ENCODE data around the gene AGO3. TPM values are rescaled to one million over a fixed set of nuclear protein-coding genes. Genes with fewer than 3 reads are reported as not detected.
A peak's percentile ranks its signal among the peaks of the same experiment; 100 is the strongest.

AGO3 gene
- total RNA-seq, 2 experiments from 2014 or later = 23.3 to 33.8 TPM

GRCh38 chr1:36097693-36098585, 167.0 kb downstream of the AGO3 start:
- H3K4me1 Mint-ChIP-seq = no peaks in the 10 kb centered on the region
- H3K4me3 Mint-ChIP-seq = no peak overlapping the region
- POLR2A ChIA-PET = no interaction called here
- no peaks in the 10 kb centered on the region for H3K27me3 Mint-ChIP-seq
- ATAC-seq (no peak), DNase-seq (no peak)
- no peak overlapping the region for H3K27ac Mint-ChIP-seq
- intact Hi-C loops (cut with DNase I, micrococcal nuclease) = no loop called here
- H3K9me3 Mint-ChIP-seq (ENCODE audit: low read depth) = no peaks in the 10 kb centered on the region
- CTCF ChIA-PET = interaction anchor here (0.7 to 2.0 kb wide), 6 partner anchors 39 to 280 kb away, joined by 3 to 7 read pairs (median 3); partner anchors contain the start of gene TRAPPC3
- H3K36me3 Mint-ChIP-seq (ENCODE audit: low read depth) = peaks cover 6% of the 10 kb centered on the region

DNA sequence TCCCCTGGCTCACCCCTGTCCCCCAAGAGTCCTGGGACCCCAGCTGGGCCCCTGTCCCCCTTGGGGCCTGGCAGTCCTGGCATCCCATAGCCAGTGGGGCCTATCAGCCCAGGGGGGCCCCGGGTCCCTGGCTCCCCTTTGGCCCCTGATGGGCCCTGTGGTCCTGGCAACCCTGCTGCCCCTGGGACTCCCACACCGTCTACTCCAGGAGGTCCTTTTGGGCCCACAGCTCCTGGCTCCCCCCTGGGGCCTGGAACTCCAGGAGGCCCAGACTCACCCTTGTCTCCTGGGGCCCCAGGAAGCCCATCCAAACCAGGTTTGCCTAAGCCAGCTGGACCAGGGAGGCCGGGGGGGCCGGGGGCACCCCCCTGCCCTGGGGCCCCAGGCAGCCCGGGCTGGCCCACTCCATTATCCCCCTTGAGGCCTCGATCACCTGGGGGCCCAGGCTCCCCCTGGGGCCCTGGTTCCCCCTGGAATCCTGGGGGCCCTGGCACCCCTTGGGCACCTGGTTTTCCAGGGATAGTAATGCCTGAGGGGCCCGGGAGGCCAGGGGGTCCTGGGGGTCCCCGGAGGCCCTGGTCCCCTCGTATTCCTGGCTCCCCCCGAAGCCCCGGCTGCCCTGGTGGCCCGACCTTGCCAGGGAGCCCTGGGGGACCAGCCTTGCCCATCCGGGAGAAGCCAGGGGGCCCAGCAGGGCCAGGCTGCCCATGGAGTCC, 167.9 kb downstream of the AGO3 start:
- Mint-ChIP-seq H3K36me3 (ENCODE audit: low read depth) (peaks cover 2% of the 10 kb centered on the region), H3K27me3 (no peaks in the 10 kb centered on the region), H3K4me3 (no peak overlapping the region), H3K27ac (no peak overlapping the region), H3K4me1 (no peaks in the 10 kb centered on the region), H3K9me3 (ENCODE audit: low read depth) (no peaks in the 10 kb centered on the region)
- intact Hi-C loops (cut with DNase I, micrococcal nuclease) = loop anchor here (1.0 kb wide), 6 partner anchors 35 to 322 kb away; partner anchors contain the start of gene TRAPPC3 (in 1 of the 2)
- no peak for DNase-seq
- ChIA-PET POLR2A (no interaction called here), CTCF (interaction anchor here (1.1 to 1.2 kb wide), 2 partner anchors 50 to 252 kb away, joined by 3 read pairs; partner anchors contain the start of gene TRAPPC3)
- ATAC-seq = no peak

- H3K36me3 Mint-ChIP-seq (ENCODE audit: low read depth) = peaks cover 2% of the 10 kb centered on the region
- no peaks in the 10 kb centered on the region for H3K9me3 Mint-ChIP-seq (ENCODE audit: low read depth)
- DNase-seq (peak; percentile 87), ATAC-seq (peak; percentile 95)
- H3K4me3 Mint-ChIP-seq = no peak overlapping the region
- ChIA-PET POLR2A (no interaction called here), CTCF (interaction anchor here (0.6 to 3.3 kb wide), 11 partner anchors 10 to 322 kb away, joined by 3 to 15 read pairs (median 3); partner anchors contain the start of genes MAP7D1 and TRAPPC3)
- no peaks in the 10 kb centered on the region for H3K27me3 Mint-ChIP-seq
- intact Hi-C loops (cut with DNase I, micrococcal nuclease) = loop anchor here (1.0 kb wide), 6 partner anchors 34 to 321 kb away; partner anchors contain the start of gene TRAPPC3 (in 1 of the 2)
- peak overlapping the region; percentile 10 for H3K27ac Mint-ChIP-seq
- H3K4me1 Mint-ChIP-seq = no peaks in the 10 kb centered on the region
These were observed 168.9 kb downstream of the AGO3 start for GRCh38 chr1:36099681-36100341.

- intact Hi-C loops (cut with DNase I, micrococcal nuclease) = no loop called here
- Mint-ChIP-seq H3K27me3 (no peaks in the 10 kb centered on the region), H3K4me1 (no peaks in the 10 kb centered on the region), H3K4me3 (no peak overlapping the region), H3K9me3 (ENCODE audit: low read depth) (no peaks in the 10 kb centered on the region), H3K27ac (no peak overlapping the region), H3K36me3 (ENCODE audit: low read depth) (peaks cover 2% of the 10 kb centered on the region)
- ChIA-PET POLR2A (no interaction called here), CTCF (interaction anchor here (0.6 to 3.3 kb wide), 11 partner anchors 11 to 322 kb away, joined by 3 to 15 read pairs (median 3); partner anchors contain the start of genes MAP7D1 and TRAPPC3)
- DNase-seq = no peak
- ATAC-seq = no peak
These were observed 169.5 kb downstream of the AGO3 start for GRCh38 chr1:36100376-36100775.

- no peak for DNase-seq
- CTCF ChIA-PET = interaction anchor here (0.8 to 3.3 kb wide), 6 partner anchors 31 to 184 kb away, joined by 3 to 28 read pairs (median 7); partner anchors contain the start of gene TRAPPC3
- Mint-ChIP-seq H3K4me1 (no peaks in the 10 kb centered on the region), H3K27me3 (no peaks in the 10 kb centered on the region), H3K4me3 (no peak overlapping the region), H3K9me3 (ENCODE audit: low read depth) (no peaks in the 10 kb centered on the region), H3K27ac (no peak overlapping the region), H3K36me3 (ENCODE audit: low read depth) (no peaks in the 10 kb centered on the region)
- intact Hi-C loops (cut with DNase I, micrococcal nuclease) = no loop called here
- ATAC-seq = no peak
- POLR2A ChIA-PET = interaction anchor here (0.6 kb wide), 1 partner anchor 12 kb away, joined by 5 read pairs; no protein-coding TSS in a partner anchor
These were observed 170.6 kb downstream of the AGO3 start for GRCh38 chr1:36101546-36101945.

- intact Hi-C loops (cut with DNase I, micrococcal nuclease) = no loop called here
- no peak overlapping the region for H3K4me3 Mint-ChIP-seq
- no peak overlapping the region for H3K27ac Mint-ChIP-seq
- H3K4me1 Mint-ChIP-seq = peaks cover 15% of the 10 kb centered on the region
- no peak for ATAC-seq
- DNase-seq = no peak
- no peaks in the 10 kb centered on the region for H3K27me3 Mint-ChIP-seq
- no peaks in the 10 kb centered on the region for H3K36me3 Mint-ChIP-seq (ENCODE audit: low read depth)
- no peaks in the 10 kb centered on the region for H3K9me3 Mint-ChIP-seq (ENCODE audit: low read depth)
- POLR2A ChIA-PET = no interaction called here
- CTCF ChIA-PET = interaction anchor here (0.6 to 1.3 kb wide), 4 partner anchors 26 to 1754 kb away, joined by 3 to 4 read pairs (median 3); no protein-coding TSS in a partner anchor
These were observed 175.4 kb downstream of the AGO3 start for GRCh38 chr1:36106269-36106668.

GRCh38 chr1:36107394-36107793, 176.5 kb downstream of the AGO3 start:
- H3K4me1 Mint-ChIP-seq = peaks cover 17% of the 10 kb centered on the region
- DNase-seq (no peak), ATAC-seq (no peak)
- CTCF ChIA-PET = interaction anchor here (0.5 to 1.3 kb wide), 4 partner anchors 10 to 279 kb away, joined by 3 to 5 read pairs (median 3); no protein-coding TSS in a partner anchor
- no peaks in the 10 kb centered on the region for H3K9me3 Mint-ChIP-seq (ENCODE audit: low read depth)
- POLR2A ChIA-PET = no interaction called here
- no peak overlapping the region for H3K27ac Mint-ChIP-seq
- H3K4me3 Mint-ChIP-seq = no peak overlapping the region
- no peaks in the 10 kb centered on the region for H3K36me3 Mint-ChIP-seq (ENCODE audit: low read depth)
- intact Hi-C loops (cut with DNase I, micrococcal nuclease) = no loop called here
- no peaks in the 10 kb centered on the region for H3K27me3 Mint-ChIP-seq

DNA sequence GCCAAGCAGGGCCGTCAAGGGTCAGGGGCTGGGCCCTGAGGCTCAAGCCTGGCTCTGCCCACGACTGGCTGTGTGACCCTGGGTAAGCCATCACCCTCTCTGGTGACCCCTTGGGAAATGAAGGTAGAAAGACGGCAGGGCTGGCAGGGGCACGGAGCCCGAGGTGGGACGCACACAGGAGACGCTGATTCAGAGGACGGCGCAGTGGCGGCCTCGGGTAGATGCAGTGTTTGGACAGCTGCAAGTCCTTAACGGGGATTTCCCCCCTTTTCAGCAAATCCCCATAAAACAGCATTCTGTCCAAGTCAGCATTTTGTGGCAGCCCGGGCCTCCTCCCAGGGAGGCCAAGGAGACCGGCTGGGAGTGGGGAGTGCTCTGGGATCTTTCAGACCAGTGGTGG, 177.4 kb downstream of the AGO3 start:
- POLR2A ChIA-PET = no interaction called here

GRCh38 chr1:36109041-36109679, 178.3 kb downstream of the AGO3 start:
- Mint-ChIP-seq H3K4me1 (peaks cover 17% of the 10 kb centered on the region), H3K36me3 (ENCODE audit: low read depth) (no peaks in the 10 kb centered on the region), H3K27me3 (no peaks in the 10 kb centered on the region), H3K9me3 (ENCODE audit: low read depth) (no peaks in the 10 kb centered on the region), H3K27ac (peak overlapping the region; percentile 68), H3K4me3 (no peak overlapping the region)
- ATAC-seq (peak; percentile 96), DNase-seq (peak; percentile 68)
- POLR2A ChIA-PET = interaction anchor here (0.7 kb wide), 1 partner anchor 156 kb away, joined by 4 read pairs; no protein-coding TSS in a partner anchor
- CTCF ChIA-PET = interaction anchor here (1.2 kb wide), 1 partner anchor 26 kb away, joined by 3 read pairs; no protein-coding TSS in a partner anchor
- intact Hi-C loops (cut with DNase I, micrococcal nuclease) = no loop called here

More for the DNA sequence above, 177.4 kb downstream of the AGO3 start:
- intact Hi-C loops (cut with DNase I, micrococcal nuclease) = no loop called here
- Mint-ChIP-seq H3K27ac (no peak overlapping the region), H3K36me3 (ENCODE audit: low read depth) (no peaks in the 10 kb centered on the region), H3K9me3 (ENCODE audit: low read depth) (no peaks in the 10 kb centered on the region), H3K4me3 (no peak overlapping the region), H3K27me3 (no peaks in the 10 kb centered on the region), H3K4me1 (peaks cover 17% of the 10 kb centered on the region)
- no peak for ATAC-seq
- no peak for DNase-seq
- CTCF ChIA-PET = interaction anchor here (0.9 kb wide), 1 partner anchor 9 kb away, joined by 5 read pairs; no protein-coding TSS in a partner anchor

DNA sequence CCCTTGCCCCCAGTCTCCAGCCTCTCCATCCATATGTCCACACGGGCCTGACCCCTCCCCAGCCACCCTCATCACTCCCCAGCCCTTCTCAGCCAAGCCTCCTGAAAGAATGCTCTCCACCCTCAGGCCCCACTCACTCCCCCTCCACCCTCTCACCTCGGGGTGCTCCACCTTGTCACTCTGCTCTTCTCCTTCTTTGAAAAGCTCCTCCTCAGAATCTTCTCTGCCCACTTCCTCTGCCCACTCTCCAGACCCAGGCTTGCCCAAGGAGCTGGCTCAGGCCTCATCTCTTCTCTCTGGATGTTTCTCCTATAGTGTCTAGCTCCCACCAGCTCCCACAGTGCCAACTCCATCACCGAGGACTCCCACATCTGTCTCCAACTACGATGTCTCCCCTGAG, 180.2 kb downstream of the AGO3 start:
- ATAC-seq = no peak
- POLR2A ChIA-PET = interaction anchor here (0.6 kb wide), 1 partner anchor 340 kb away, joined by 4 read pairs; no protein-coding TSS in a partner anchor
- Mint-ChIP-seq H3K4me3 (no peak overlapping the region), H3K4me1 (peaks cover 17% of the 10 kb centered on the region), H3K27ac (no peak overlapping the region), H3K9me3 (ENCODE audit: low read depth) (no peaks in the 10 kb centered on the region), H3K36me3 (ENCODE audit: low read depth) (no peaks in the 10 kb centered on the region), H3K27me3 (no peaks in the 10 kb centered on the region)
- intact Hi-C loops (cut with DNase I, micrococcal nuclease) = no loop called here
- CTCF ChIA-PET = interaction anchor here (0.6 to 1.5 kb wide), 2 partner anchors 11 to 23 kb away, joined by 3 to 10 read pairs; no protein-coding TSS in a partner anchor
- no peak for DNase-seq
